ENCODE data around the gene OBP2A.

DNA sequence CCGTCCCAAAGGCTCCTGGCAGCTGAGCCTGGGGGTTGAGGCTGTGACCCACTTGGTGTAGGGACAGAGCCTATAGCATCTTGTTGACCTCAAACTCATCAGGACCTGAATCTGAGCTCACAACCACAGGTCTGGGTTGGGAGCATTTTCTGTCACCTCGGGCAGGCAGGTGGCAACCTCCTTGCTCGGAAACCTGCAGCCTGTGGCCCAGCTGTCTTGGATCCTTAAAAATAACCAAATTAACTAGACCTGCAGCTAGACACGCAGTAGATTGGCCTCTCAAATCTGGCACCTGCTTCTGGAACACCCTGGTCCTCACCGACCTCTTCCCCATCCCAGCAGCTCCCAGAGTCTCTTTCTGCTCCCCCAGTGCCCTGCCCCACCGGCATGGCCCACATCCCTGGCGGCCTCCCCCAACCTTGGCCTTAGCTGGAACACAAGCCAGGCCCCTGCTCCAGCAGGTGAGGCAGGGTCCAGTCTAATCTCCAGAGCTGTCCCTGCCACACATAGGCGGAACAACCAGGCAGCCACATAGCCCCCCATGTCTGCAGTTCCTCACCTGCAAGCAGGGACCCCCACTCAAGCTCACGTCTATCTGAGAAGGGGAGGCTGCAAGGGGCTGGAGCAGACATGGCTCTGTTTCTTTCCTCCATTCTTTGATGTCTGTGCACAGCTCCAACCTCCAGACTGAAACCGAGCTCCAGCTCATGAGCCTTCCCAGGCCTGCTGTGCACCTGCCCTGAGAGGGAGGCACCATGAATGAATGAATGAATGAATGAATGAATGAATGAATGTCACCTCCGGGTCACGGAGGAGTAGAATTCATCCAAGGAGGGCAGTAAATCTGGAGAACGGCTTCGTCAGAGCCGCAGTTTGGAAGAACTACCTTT, 43.9 kb downstream of the OBP2A start:
- no peak for TF ChIP-seq ZNF274 (IDR thresholded peaks at IDR 0.05; ENCODE audit: low read depth, low read length)
- no peak for TF ChIP-seq SUZ12 (IDR thresholded peaks at IDR 0.05; ENCODE audit: extremely low read depth, insufficient read depth, insufficient read length)
- no peak for TF ChIP-seq YY1 (IDR thresholded peaks at IDR 0.05; ENCODE audit: insufficient read depth, insufficient read length)
